Measurements from ENCODE around the gene PDSS2.

DNA sequence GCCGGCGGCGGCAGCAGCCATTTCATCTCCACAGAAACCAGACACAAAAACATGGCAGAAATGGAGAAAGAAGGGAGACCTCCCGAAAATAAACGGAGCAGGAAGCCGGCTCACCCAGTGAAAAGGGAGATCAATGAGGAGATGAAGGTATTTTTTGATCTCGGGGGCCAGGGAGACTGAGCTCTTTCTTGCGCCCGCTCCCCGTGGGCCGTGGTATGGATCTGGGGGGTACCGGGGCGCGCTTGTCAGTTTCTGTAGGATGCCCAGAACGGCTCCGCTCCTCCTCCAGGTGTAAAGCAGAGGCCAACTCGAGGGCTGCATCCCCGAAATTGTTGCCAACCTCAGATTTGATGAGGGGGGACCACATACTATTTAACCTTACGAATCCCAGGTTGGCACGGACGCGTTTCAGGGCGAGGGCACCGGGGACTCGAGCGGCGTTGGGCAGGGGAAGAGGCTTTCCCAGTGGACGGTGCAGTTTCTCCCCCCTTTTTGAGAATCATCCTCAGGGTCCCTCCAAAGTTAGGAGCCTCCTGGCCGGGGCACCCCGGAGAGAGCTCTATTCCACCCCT is 31.3 kb upstream of the PDSS2 start:
- TF ChIP-seq, protein P1, sequence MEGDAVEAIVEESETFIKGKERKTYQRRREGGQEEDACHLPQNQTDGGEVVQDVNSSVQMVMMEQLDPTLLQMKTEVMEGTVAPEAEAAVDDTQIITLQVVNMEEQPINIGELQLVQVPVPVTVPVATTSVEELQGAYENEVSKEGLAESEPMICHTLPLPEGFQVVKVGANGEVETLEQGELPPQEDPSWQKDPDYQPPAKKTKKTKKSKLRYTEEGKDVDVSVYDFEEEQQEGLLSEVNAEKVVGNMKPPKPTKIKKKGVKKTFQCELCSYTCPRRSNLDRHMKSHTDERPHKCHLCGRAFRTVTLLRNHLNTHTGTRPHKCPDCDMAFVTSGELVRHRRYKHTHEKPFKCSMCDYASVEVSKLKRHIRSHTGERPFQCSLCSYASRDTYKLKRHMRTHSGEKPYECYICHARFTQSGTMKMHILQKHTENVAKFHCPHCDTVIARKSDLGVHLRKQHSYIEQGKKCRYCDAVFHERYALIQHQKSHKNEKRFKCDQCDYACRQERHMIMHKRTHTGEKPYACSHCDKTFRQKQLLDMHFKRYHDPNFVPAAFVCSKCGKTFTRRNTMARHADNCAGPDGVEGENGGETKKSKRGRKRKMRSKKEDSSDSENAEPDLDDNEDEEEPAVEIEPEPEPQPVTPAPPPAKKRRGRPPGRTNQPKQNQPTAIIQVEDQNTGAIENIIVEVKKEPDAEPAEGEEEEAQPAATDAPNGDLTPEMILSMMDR (IDR thresholded peaks at IDR 0.05) = no peak
- no peak for TF ChIP-seq POLR2A (IDR thresholded peaks at IDR 0.05)

Measured in testis (tissue), 2 donors.